ENCODE data around the gene MATN3.

- TF ChIP-seq, protein P1, sequence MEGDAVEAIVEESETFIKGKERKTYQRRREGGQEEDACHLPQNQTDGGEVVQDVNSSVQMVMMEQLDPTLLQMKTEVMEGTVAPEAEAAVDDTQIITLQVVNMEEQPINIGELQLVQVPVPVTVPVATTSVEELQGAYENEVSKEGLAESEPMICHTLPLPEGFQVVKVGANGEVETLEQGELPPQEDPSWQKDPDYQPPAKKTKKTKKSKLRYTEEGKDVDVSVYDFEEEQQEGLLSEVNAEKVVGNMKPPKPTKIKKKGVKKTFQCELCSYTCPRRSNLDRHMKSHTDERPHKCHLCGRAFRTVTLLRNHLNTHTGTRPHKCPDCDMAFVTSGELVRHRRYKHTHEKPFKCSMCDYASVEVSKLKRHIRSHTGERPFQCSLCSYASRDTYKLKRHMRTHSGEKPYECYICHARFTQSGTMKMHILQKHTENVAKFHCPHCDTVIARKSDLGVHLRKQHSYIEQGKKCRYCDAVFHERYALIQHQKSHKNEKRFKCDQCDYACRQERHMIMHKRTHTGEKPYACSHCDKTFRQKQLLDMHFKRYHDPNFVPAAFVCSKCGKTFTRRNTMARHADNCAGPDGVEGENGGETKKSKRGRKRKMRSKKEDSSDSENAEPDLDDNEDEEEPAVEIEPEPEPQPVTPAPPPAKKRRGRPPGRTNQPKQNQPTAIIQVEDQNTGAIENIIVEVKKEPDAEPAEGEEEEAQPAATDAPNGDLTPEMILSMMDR (IDR thresholded peaks at IDR 0.05; ENCODE audit: low read depth, low read length): no peak
- TF ChIP-seq EZH2phosphoT487 (IDR thresholded peaks at IDR 0.05; ENCODE audit: low read depth): no peak
Observed at GRCh38 chr2:20005891-20006470, 6.5 kb downstream of the MATN3 start.

All from OCI-LY3 (cell line).